Stimulated activated CD8-positive, alpha-beta memory T cell treated with anti-CD3 and anti-CD28 coated beads, Interleukin-4, amount 100 ng/mL, for 1 hour (primary cell): Measurements from ENCODE around the gene NLRC5.
"Not testable (repeated sequence)": the region's sequence is repeated elsewhere in the genome, so short reads cannot be mapped to it uniquely, and the experiment has no call there.

Experiments
- DNase-seq, 2 donors: peaks; one replicate each; pipeline ENCODE4 v3.0.0-alpha.2; 2020; ENCODE audit warnings: low read depth in 2 of 2, low spot score in 1 of 2

NLRC5 gene

DNA sequence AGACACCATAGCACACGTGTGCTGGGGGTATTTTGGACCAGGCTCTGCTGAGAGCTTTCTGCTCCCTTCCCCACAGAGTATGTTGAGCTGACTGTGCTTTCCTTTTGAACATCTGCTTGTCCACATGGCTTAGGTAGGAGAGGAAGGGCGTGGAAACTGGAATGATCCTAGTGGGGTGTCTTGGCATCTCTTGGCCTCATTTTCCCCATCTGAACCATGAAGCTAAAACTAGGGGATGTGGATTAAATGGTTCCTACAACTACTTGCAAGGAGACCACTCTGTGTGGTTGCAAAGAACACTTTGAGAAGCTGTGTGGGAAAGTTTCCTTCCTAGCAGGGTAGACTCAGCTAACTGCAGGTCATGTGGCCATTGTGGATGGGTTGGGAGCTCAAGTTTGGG is 6.7 kb upstream of the NLRC5 start:
- no peak for DNase-seq

DNA sequence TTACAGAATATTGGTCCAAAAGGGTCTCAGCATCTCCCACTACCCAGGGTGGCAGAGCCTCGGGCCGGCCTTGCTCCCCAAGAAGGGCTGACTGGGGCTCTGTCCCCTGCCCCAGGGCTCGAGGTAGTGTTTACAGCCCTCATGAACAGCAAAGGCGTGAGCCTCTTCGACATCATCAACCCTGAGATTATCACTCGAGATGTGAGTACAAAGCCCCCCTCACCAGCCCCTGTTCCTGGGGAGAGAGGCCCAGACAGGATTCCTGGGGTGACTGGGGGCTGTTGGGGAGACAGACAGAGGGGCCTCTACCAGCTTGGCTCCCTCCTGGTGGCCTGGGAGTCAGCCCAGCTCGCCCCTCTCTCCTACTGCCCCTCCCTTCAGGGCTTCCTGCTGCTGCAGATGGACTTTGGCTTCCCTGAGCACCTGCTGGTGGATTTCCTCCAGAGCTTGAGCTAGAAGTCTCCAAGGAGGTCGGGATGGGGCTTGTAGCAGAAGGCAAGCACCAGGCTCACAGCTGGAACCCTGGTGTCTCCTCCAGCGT is 6.1 kb upstream of the NLRC5 start:
- no peak for DNase-seq

DNA sequence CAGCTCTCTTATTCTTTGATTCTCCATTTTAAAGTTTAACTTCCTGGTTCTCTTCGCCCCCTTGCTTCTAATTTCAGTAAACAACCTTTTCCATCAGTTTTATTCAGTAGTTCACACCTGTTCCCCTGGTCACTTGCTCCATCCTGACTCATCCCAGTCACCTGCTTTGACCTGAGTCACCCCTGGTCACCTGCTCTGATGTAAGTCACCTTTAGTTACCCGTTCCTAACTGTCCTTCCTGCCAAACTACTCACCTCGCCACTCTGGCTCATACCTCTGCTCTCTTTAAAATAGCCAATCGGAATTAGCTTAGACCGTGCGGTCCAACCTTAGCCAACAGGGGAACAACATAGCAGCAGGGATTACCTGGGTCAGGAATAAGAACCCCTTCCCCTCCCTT is 4.7 kb upstream of the NLRC5 start:
- DNase-seq, result no peak

DNA sequence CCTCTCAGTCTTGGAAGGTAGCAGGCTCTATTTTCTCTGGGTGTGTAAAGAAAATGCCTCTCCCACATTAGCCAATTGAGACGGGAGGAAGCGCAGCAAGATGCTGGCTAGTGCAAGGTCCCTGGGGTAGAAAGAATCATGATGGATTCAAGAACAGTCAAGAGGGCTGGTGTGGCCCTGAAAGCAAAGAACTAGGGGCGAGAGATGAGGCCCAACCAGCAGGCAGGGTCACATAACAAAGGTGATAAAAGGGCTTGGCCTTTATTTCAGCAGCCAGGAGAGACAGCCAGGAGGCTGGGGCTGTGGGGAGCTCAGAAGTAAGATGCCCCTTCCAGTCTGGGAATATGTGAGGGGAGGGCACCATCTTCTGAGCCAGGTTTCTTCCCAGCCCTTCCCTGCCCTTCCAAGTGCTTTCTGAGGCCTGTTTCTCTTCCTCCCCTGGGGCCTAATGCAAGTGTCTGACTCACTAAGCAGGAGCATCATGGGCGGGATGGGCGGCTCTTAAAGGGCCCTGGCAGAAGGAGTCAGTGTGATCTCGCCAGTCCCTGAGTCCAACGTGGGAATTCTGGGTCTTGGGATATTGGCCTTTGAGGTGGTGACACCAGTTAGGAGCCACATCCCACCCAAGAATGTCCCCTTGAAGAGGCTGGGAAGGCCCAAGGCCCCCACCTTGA is 3.9 kb upstream of the NLRC5 start:
- no peak for DNase-seq

GRCh38 chr16:56985962-56986360 is 3.4 kb upstream of the NLRC5 start:
- DNase-seq, result no peak

DNA sequence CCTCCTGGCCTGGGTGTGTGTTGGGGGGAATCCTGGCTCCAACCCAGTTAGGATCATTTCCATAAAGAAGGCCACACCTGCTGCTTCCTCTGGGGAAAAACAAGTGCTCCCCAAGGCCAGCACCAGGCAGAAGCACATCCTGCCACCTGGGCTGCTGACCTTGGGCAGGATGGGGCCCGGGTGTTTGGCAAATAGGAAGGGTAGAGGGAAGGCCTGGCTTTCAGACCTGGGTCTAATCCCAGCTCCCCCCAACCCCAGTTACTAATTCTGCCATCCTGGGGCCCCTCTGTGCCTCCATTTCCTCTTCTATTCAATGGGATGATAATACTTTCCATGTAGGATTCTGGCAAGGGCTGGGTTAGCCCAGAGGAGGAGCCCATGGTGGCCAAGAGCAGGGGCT is 3.0 kb upstream of the NLRC5 start:
- DNase-seq, result no peak

DNA sequence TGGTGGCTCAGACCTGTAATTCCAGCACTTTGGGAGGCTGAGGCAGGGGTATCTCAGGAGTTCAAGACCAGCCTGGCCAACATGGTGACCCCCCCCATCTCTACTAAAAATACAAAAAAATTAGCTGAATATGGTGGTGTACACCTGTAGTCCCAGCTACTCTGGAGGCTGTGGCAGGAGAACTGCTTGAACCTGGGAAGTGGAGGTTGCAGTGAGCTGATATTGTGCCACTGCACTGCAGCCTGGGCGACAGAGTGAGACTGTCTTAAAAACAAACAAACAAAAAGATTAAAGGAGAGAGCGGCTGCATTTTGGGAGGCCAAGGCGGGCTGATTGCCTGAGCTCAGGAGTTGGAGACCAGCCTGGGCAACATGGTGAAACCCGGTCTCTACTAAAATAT is 2.4 kb upstream of the NLRC5 start:
- not testable (repeated sequence) for DNase-seq

- no peak for DNase-seq
Measured at GRCh38 chr16:56987692-56988091, 1.7 kb upstream of the NLRC5 start.

DNA sequence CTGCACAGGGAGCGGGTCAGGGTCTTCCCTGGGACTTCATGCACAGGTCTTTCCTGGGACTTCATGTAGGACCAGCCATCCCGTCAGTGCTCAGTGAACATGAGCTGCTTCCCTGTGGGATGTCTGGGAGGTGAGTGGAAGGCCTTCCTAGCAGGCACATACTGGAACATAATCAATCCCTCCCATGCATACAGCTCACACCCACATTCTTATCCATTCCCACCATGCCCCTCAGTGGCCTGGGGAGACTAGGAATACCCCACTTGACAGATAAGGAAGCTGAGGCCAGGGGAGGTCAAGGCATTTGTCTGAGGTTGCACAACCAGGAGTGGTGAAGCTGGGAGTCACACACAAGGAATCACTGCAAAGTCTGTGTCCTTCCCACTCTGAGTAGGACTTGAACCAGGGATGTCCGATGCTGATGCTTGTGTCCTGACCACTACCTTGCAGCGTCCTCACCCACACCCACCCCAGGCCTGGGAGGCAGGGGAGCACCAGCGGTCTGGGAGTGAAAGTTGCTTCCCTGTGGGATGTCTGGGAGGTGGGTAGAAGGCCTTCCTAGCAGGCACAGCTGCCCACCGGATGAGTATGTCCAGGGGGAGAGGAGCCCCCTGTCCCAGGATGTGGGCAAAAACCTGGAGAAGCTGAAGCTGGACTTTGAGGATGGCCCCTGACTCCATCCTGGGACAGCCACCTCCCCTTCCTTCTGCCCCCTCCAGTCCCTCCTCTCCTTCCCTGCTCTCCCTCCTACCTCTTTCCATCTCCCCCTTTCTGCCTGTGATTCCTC is 1.0 kb upstream of the NLRC5 start:
- DNase-seq, result no peak

- DNase-seq, result no peak
Measured at GRCh38 chr16:56989988-56990387, 631 bp downstream of the NLRC5 start.

- DNase-seq, result no peak
Measured at GRCh38 chr16:56990407-56991286, 1.3 kb downstream of the NLRC5 start.

DNA sequence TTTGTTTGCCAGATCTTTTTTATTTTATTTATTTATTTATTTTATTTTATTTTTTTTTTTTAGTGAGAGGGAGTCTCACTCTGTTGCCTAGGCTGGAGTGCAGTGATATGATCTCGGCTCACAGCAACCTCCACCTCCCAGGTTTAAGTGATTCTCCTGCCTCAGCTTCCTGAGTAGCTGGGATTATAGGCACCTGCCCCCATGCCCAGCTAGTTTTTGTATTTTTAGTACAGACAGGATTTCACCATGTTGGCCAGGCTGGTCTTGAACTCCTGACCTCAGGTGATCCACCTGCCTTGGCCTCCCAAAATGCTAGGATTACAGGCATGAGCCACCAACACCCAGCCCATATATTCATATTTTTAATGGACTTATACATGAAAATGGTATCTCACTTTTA is 3.1 kb downstream of the NLRC5 start:
- DNase-seq, result not testable (repeated sequence)

GRCh38 chr16:56993204-56993603 is 3.8 kb downstream of the NLRC5 start:
- no peak for DNase-seq

DNA sequence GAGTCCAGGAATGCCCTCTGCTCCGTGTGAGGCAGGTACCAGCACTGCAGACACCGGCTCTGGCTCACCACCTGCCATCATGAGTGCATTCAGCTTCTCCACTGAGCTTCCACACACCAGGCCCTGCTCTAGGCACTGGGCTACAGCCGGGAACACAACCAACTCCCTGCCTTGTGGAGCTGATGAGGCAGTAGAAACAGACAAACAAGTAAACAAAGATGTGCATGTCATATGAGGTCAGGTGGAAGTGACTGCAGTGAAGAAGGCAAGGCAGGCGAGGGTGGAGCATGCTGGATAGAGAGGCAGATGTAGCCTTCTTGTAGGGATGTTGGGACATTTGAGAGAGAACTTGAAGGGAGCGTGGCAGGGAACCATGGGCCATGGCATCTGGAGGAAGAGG is 5.0 kb downstream of the NLRC5 start:
- DNase-seq, result no peak

GRCh38 chr16:56995136-56995805 is 5.9 kb downstream of the NLRC5 start:
- no peak for DNase-seq

GRCh38 chr16:56997264-56997663 is 7.9 kb downstream of the NLRC5 start:
- DNase-seq, result no peak

DNA sequence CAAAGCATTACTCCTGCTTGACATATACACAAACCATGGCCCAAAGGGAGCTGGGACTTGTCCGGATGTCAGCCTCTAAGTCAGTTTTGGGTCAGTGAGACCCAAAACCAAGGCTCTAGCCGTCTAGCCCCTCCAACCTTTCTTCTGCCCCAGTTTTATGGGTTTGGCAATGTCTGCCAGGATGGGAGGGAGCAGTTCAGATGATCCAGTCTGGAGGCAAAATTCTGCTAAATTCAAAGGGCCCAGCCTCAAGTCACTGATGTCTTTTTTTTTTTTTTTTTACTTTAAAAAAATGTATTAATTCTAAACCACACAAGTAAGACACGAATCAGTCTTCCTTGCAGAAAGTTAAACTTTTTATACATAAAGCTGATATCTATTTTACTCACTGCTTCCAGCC is 8.6 kb downstream of the NLRC5 start:
- DNase-seq, result no peak

DNA sequence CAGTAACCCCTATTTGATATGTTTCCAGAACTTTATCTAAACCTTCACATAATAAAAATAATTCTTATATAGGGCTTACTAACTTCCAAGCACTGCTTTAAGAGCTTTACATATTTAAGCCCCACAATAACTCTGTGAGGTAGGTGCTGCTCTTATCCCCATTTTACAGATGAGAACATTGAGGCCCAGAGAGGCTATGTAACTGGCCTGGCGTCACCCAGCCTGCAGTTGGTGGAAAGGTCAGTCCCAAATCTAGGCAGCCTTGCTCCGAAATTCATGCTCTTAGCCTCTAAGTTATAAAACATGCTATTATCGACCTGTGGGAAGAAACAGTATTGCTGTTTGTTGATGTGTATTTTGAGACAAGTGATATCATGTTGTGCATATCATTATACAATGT is 9.0 kb downstream of the NLRC5 start:
- DNase-seq, result no peak

DNA sequence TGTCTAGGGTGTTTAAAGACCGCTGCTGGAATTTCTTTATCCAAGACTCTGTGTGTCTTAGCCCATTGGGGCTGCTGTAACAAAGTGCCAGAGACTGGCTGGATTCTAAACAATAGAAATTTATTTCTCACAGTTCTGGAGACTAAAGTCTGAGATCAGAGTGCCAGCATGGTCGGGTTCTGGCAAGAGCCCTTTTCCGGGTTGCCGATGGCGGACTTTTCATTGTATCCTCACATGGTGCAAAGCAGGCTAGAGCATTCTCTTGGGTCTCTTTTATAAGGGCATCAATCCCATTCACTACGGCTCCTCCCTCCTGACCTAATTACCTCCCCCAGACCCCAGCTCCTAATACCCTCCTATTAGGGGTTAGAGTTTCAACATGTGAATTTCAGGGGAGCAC is 9.5 kb downstream of the NLRC5 start:
- DNase-seq, result no peak

DNA sequence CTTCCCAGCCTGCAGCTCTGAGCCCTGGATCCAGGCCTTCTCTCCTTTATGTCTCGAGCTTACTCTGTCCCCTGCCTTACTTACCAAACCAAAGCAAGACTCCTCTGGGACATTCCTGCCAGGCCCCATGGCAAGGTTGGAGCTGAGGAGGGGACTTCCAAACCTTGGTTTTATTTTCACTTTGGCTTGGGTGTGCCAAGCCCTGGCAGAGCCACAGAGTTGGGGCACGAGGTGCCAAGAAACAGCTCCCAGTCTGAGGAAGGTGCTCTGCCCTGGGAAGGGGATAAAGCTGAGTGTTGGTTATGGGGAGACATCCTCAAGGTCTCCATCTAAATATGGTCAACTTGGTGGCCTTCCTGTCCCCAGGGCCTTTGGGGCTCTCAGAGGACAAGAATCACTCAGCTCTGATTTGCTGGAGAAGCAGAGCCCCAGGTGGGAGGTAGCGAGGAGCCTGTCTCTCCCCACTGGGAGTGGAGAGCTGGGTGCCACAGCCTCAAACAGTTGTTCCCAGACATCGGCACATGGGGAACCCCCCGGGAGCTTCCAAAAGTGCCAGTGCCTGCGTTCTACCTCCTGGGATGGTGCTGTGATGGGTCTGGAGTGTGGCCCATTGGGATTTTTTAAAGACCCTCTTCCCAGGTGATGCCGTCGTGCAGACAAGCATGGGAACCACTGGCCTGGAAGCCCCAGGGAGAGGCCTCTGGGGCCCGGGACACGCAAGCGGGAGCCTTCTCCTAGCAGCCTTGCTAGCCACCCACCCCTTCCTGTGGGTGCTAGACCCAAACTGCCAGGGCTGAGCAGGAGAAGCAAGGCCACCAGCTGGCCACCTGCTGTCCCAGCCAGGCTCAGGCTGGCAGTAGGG is 10.3 kb downstream of the NLRC5 start:
- DNase-seq, result no peak
